MCF 10A (cell line): ENCODE measurements around the gene SSBP2. TPM values are rescaled to one million over a fixed set of nuclear protein-coding genes. Genes with fewer than 3 reads are reported as not detected.

Experiments
- BruUV-seq: library from RNA; stranded (reverse); fragments of 400-500 nt; replicated peaks from 2 replicates; lab custom pipeline; 2021; lab: Mats Ljungman, UMichigan
- CTCF ChIA-PET: fragments of 300-600 bp; sonication (Branson Sonifier 250); formaldehyde crosslinking; extraction: SDS; loops from one replicate; lab custom pipeline; 2021; ENCODE audit warnings: antibody characterized with exemption, inconsistent platforms; lab: Yijun Ruan, JAX
- POLR2A ChIA-PET: fragments of 300-600, 350-650 bp; sonication (Branson Sonifier 250); formaldehyde crosslinking; extraction: SDS; loops from one replicate; lab custom pipeline; 2020; ENCODE audit warnings: antibody characterized with exemption, inconsistent platforms; lab: Yijun Ruan, JAX
- DNase-seq: peaks from one replicate; pipeline ENCODE4 v3.0.0-alpha.2; 2018; ENCODE audit not compliant: unreplicated experiment
- H3K27ac Mint-ChIP-seq: one replicate; pipeline ENCODE4 v1.8.0; 2022; ENCODE audit warnings: mild to moderate bottlenecking, low read depth, mixed read lengths; ENCODE audit not compliant: unreplicated experiment
- H3K27me3 Mint-ChIP-seq: one replicate; pipeline ENCODE4 v1.8.0; 2022; ENCODE audit warnings: mixed read lengths; ENCODE audit not compliant: insufficient read depth, unreplicated experiment
- H3K36me3 Mint-ChIP-seq: one replicate; pipeline ENCODE4 v1.8.0; 2022; ENCODE audit warnings: mild to moderate bottlenecking, moderate library complexity, mixed read lengths; ENCODE audit not compliant: insufficient read depth, unreplicated experiment
- H3K4me1 Mint-ChIP-seq: one replicate; pipeline ENCODE4 v1.8.0; 2022; ENCODE audit warnings: mixed read lengths; ENCODE audit not compliant: insufficient read depth, unreplicated experiment
- H3K4me3 Mint-ChIP-seq: one replicate; pipeline ENCODE4 v1.8.0; 2022; ENCODE audit warnings: mild to moderate bottlenecking, moderate library complexity, mixed read lengths; ENCODE audit not compliant: unreplicated experiment
- H3K9me3 Mint-ChIP-seq: one replicate; pipeline ENCODE4 v1.8.0; 2022; ENCODE audit warnings: mixed read lengths; ENCODE audit not compliant: unreplicated experiment
- CTCF ChIP-seq: fragments of 200-600 bp; IDR thresholded peaks from one replicate; pipeline ENCODE4 v1.8.0; 2022; ENCODE audit warnings: antibody characterized with exemption, mild to moderate bottlenecking; ENCODE audit not compliant: unreplicated experiment
- intact Hi-C: fragments of 100-400 bp; cut with micrococcal nuclease; formaldehyde crosslinking; loops from 2 replicates; pipeline ENCODE4 v1.14.1; 2022
- total RNA-seq: library from RNA; stranded (reverse); gene quantifications from 2 replicates; pipeline ENCODE4 v1.2.3, GENCODE V29; 2022

Gene SSBP2
- total RNA-seq, 1 experiment from 2014 or later, result 52.7 TPM

- no peaks in the 10 kb centered on the region for H3K27me3 Mint-ChIP-seq
- H3K27ac Mint-ChIP-seq, result no peak overlapping the region
- peaks cover 4% of the 10 kb centered on the region for H3K4me1 Mint-ChIP-seq
- ChIA-PET CTCF (interaction anchor here (1.5 kb wide), 1 partner anchor 462 kb away, joined by 5 read pairs; no protein-coding TSS in a partner anchor), POLR2A (no interaction called here)
- no TSS peak for BruUV-seq
- H3K36me3 Mint-ChIP-seq, result peaks cover 20% of the 10 kb centered on the region
- H3K9me3 Mint-ChIP-seq, result peaks cover 8% of the 10 kb centered on the region
- no peak overlapping the region for H3K4me3 Mint-ChIP-seq
- intact Hi-C loops, result no loop called here
- no peak for TF ChIP-seq CTCF
- DNase-seq, result no peak
These were observed 47.1 kb downstream of the SSBP2 start for GRCh38 chr5:81703840-81704239.

DNA sequence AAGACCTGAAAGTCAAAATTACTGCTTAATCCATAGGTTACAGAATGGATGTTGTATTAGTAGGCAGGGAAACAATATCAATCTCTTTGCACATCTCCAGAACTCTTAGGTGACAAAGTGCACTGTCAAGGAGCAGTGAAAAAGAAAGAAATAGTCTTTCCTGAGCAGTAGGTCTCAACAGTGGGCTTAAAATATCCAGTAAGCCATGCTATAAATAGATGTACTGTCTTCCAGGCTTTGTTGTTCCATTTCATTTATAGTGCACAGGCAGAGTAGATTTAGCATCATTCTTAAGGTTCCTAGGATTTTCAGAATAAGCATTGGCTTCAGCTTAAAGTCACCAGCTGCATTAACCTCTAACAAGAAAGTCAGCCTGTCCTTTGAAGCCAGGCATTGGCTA, 50.7 kb downstream of the SSBP2 start:
- no peak for TF ChIP-seq CTCF
- Mint-ChIP-seq H3K9me3 (peaks cover 8% of the 10 kb centered on the region), H3K27ac (no peak overlapping the region), H3K36me3 (peaks cover 14% of the 10 kb centered on the region), H3K27me3 (no peaks in the 10 kb centered on the region), H3K4me1 (peaks cover 11% of the 10 kb centered on the region), H3K4me3 (no peak overlapping the region)
- DNase-seq, result no peak
- ChIA-PET CTCF (interaction anchor here (1.0 kb wide), 1 partner anchor 23 kb away, joined by 3 read pairs; no protein-coding TSS in a partner anchor), POLR2A (interaction anchor here (0.7 to 0.9 kb wide), 2 partner anchors 186 to 464 kb away, joined by 3 read pairs; no protein-coding TSS in a partner anchor)
- intact Hi-C loops, result no loop called here
- no TSS peak for BruUV-seq

DNA sequence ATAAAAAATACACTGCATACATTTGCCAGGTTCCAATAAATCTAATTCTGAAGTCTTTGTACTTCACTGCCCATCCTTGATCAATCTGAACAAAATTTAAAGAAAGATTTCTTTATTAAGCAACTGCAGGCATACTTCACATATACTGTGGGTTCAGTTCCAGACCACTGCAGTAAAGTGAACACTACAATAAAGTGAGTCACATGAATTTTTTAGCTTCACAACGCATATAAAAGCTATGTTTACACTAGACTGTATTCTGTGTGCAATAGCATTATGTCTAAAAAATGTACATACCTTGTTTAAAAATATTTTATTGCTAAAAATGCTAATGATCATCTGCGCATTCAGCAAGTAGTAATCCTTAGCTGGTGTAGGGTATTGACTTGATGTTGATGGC, 52.1 kb downstream of the SSBP2 start:
- no TSS peak for BruUV-seq
- POLR2A ChIA-PET, result no interaction called here
- Mint-ChIP-seq H3K27me3 (no peaks in the 10 kb centered on the region), H3K27ac (no peak overlapping the region), H3K36me3 (peaks cover 14% of the 10 kb centered on the region), H3K4me1 (peaks cover 8% of the 10 kb centered on the region), H3K4me3 (no peak overlapping the region), H3K9me3 (peaks cover 8% of the 10 kb centered on the region)
- no peak for DNase-seq
- TF ChIP-seq CTCF, result no peak
- CTCF ChIA-PET, result interaction anchor here (0.6 kb wide), 1 partner anchor 159 kb away, joined by 3 read pairs; no protein-coding TSS in a partner anchor
- intact Hi-C loops, result no loop called here

- no peaks in the 10 kb centered on the region for H3K27me3 Mint-ChIP-seq
- DNase-seq, result no peak
- H3K4me1 Mint-ChIP-seq, result peaks cover 8% of the 10 kb centered on the region
- no peak overlapping the region for H3K4me3 Mint-ChIP-seq
- intact Hi-C loops, result no loop called here
- H3K36me3 Mint-ChIP-seq, result peaks cover 24% of the 10 kb centered on the region
- ChIA-PET CTCF (interaction anchor here (0.7 to 0.8 kb wide), 2 partner anchors 19 to 469 kb away, joined by 4 read pairs; no protein-coding TSS in a partner anchor), POLR2A (no interaction called here)
- BruUV-seq, result no TSS peak
- TF ChIP-seq CTCF, result no peak
- peaks cover 16% of the 10 kb centered on the region for H3K9me3 Mint-ChIP-seq
- H3K27ac Mint-ChIP-seq, result no peak overlapping the region
These were observed 54.2 kb downstream of the SSBP2 start for GRCh38 chr5:81696418-81697397.
